IMR-90 (cell line): ENCODE data around the gene SERTAD4. TPM values are rescaled to one million over a fixed set of nuclear protein-coding genes. Genes with fewer than 3 reads are reported as not detected.

Experiments
- ATAC-seq: fragments of 200-7000 bp; cut with Tn5 transposase; 2 replicates; pipeline ENCODE4 v1.9.1; 2020; ENCODE audit warnings: low read depth, mild to moderate bottlenecking, moderate library complexity
- BruUV-seq: library from RNA; stranded (reverse); fragments of 400-500 nt; replicated peaks from 2 replicates; lab custom pipeline; 2021; lab: Mats Ljungman, UMichigan
- CTCF ChIA-PET: fragments of 300-600 bp; formaldehyde crosslinking; extraction: SDS; loops from one replicate; lab custom pipeline; 2021; ENCODE audit warnings: antibody characterized with exemption; lab: Yijun Ruan, JAX
- POLR2A ChIA-PET: fragments of 300-600 bp; sonication (Branson Sonifier 250); formaldehyde crosslinking; loops from one replicate; lab custom pipeline; 2022; ENCODE audit warnings: antibody characterized with exemption; ENCODE audit not compliant: unreplicated experiment; lab: Charles Lee
- DNase-seq: peaks from one replicate; pipeline ENCODE4 v3.0.0; 2013
- H2AFZ ChIP-seq: replicated peaks from 2 replicates; pipeline ENCODE3; 2013; ENCODE audit warnings: low read length, mild to moderate bottlenecking; ENCODE audit not compliant: poor library complexity
- H2AK5ac ChIP-seq: 2 replicates; pipeline ENCODE4 v1.6.1; 2013; ENCODE audit warnings: low read depth, low read length, inconsistent platforms
- H2AK9ac ChIP-seq: replicated peaks from 2 replicates; pipeline ENCODE3; 2013; ENCODE audit warnings: mild to moderate bottlenecking, low read depth, low read length, moderate library complexity; ENCODE audit not compliant: poor library complexity
- H2BK120ac ChIP-seq: 2 replicates; pipeline ENCODE4 v1.6.1; 2013; ENCODE audit warnings: low read depth, low read length, inconsistent platforms
- H2BK15ac ChIP-seq: 3 replicates; pipeline ENCODE4 v1.6.1; 2013; ENCODE audit warnings: low read depth, low read length, inconsistent platforms
- H2BK20ac ChIP-seq: 2 replicates; pipeline ENCODE4 v1.6.1; 2013; ENCODE audit warnings: low read depth, mild to moderate bottlenecking, inconsistent platforms, low read length, moderate library complexity
- H2BK5ac ChIP-seq: 2 replicates; pipeline ENCODE4 v1.6.1; 2013; ENCODE audit warnings: mild to moderate bottlenecking, low read depth, low read length, inconsistent platforms; ENCODE audit not compliant: poor library complexity, severe bottlenecking
- H3K14ac ChIP-seq: replicated peaks from 2 replicates; pipeline ENCODE4 v1.6.1; 2013; ENCODE audit warnings: low read depth, low read length, inconsistent platforms
- H3K18ac ChIP-seq: 2 replicates; pipeline ENCODE4 v1.6.1; 2013; ENCODE audit warnings: low read depth, low read length, control low read depth
- H3K23ac ChIP-seq: 2 replicates; pipeline ENCODE4 v1.6.1; 2013; ENCODE audit warnings: low read depth, low read length, inconsistent platforms
- H3K27ac ChIP-seq: 2 replicates; pipeline ENCODE4 v1.5.1; 2013; ENCODE audit warnings: mild to moderate bottlenecking, control low read depth, low read length; ENCODE audit not compliant: insufficient read depth
- H3K27me3 ChIP-seq: 2 replicates; pipeline ENCODE4 v1.6.1; 2013; ENCODE audit warnings: low read length; ENCODE audit not compliant: control insufficient read depth, insufficient read depth
- H3K36me3 ChIP-seq: 2 replicates; pipeline ENCODE4 v1.6.1; 2013; ENCODE audit warnings: low read length, mixed read lengths; ENCODE audit not compliant: control insufficient read depth, insufficient read depth
- H3K4ac ChIP-seq: 2 replicates; pipeline ENCODE4 v1.6.1; 2013; ENCODE audit warnings: low read depth, low read length, inconsistent platforms
- H3K4me1 ChIP-seq: 2 replicates; pipeline ENCODE4 v1.6.1; 2013; ENCODE audit warnings: low read length, mixed read lengths; ENCODE audit not compliant: control insufficient read depth, insufficient read depth
- H3K4me2 ChIP-seq: 2 replicates; pipeline ENCODE4 v1.6.1; 2013; ENCODE audit warnings: low read depth, mild to moderate bottlenecking, control low read depth, low read length, moderate library complexity
- H3K4me3 ChIP-seq: 2 replicates; pipeline ENCODE4 v1.5.1; 2013; ENCODE audit warnings: low read depth, mild to moderate bottlenecking, control low read depth, low read length, moderate library complexity; ENCODE audit not compliant: insufficient read depth
- H3K56ac ChIP-seq: 2 replicates; pipeline ENCODE4 v1.6.1; 2013; ENCODE audit warnings: low read length, inconsistent platforms; ENCODE audit not compliant: insufficient read depth; ENCODE audit errors: extremely low read depth
- H3K79me1 ChIP-seq, 2 experiments: 2 replicates each; pipeline ENCODE4 v1.6.1; 2013; ENCODE audit warnings: low read length in 2 of 2, inconsistent platforms in 1 of 2, low read depth in 1 of 2
- H3K9ac ChIP-seq: 2 replicates; pipeline ENCODE4 v1.6.1; 2013; ENCODE audit warnings: low read depth, low read length, control low read depth
- H3K9me1 ChIP-seq: 2 replicates; pipeline ENCODE4 v1.6.1; 2013; ENCODE audit warnings: low read length, inconsistent platforms; ENCODE audit not compliant: insufficient read depth
- H3K9me3 ChIP-seq: 2 replicates; pipeline ENCODE4 v1.6.1; 2013; ENCODE audit warnings: low read length; ENCODE audit not compliant: control insufficient read depth, insufficient read depth
- H4K20me1 ChIP-seq: 2 replicates; pipeline ENCODE4 v1.6.1; 2013; ENCODE audit warnings: low read length, inconsistent platforms; ENCODE audit not compliant: insufficient read depth
- H4K5ac ChIP-seq: 2 replicates; pipeline ENCODE4 v1.6.1; 2013; ENCODE audit warnings: mild to moderate bottlenecking, low read depth, low read length, control low read depth
- H4K8ac ChIP-seq, 2 experiments: 2 replicates each; pipeline ENCODE4 v1.6.1; 2013; ENCODE audit warnings: low read depth in 2 of 2, low read length in 2 of 2, control low read depth in 1 of 2, inconsistent platforms in 1 of 2
- H4K91ac ChIP-seq: 2 replicates; pipeline ENCODE4 v1.6.1; 2013; ENCODE audit warnings: low read depth, low read length, inconsistent platforms; ENCODE audit not compliant: insufficient read depth
- BHLHE40 ChIP-seq: fragments of 150-350 bp; IDR thresholded peaks from 2 replicates; pipeline ENCODE4 v1.6.1; 2016; ENCODE audit warnings: mild to moderate bottlenecking, low read depth, low read length
- FOS ChIP-seq: fragments of 150-350 bp; IDR thresholded peaks from 2 replicates; pipeline ENCODE4 v1.6.1; 2016; ENCODE audit warnings: low read depth, low read length
- MAFK ChIP-seq: IDR thresholded peaks from 2 replicates; pipeline ENCODE4 v1.6.1; 2012; ENCODE audit warnings: low read depth, low read length, improper control_type of control experiment
- MAZ ChIP-seq: IDR thresholded peaks from 2 replicates; pipeline ENCODE4 v1.6.1; 2012; ENCODE audit warnings: low read depth, mild to moderate bottlenecking, low read length, improper control_type of control experiment, moderate library complexity, borderline replicate concordance
- NFE2L2 ChIP-seq: fragments of 150-350 bp; IDR thresholded peaks from 2 replicates; pipeline ENCODE4 v1.6.1; 2016; ENCODE audit warnings: low read depth, mild to moderate bottlenecking, low read length
- POLR2A ChIP-seq: IDR thresholded peaks from 2 replicates; pipeline ENCODE4 v1.6.1; 2012; ENCODE audit warnings: mild to moderate bottlenecking, low read depth, low read length
- WGBS, 2 experiments: methylation state at CpG; one replicate each; pipeline versions ENCODE4 v1.1.5 to v1.1.7; 2013; ENCODE audit warnings: missing lambda C conversion rate in 2 of 2; ENCODE audit not compliant: insufficient read length in 1 of 2; ENCODE audit errors: extremely low coverage in 2 of 2; 5-methylcytosine and 5-hydroxymethylcytosine counted together
- dilution Hi-C: fragments of 300-500 bp; cut with HindIII; formaldehyde crosslinking; loops from one replicate; pipeline ENCODE4 v1.14.3; 2018; ENCODE audit warnings: low sequenced_read_pairs; ENCODE audit not compliant: unreplicated experiment
- in situ Hi-C: fragments of 300-500 bp; cut with MboI; formaldehyde crosslinking; loops from 3 replicates; pipeline ENCODE4 v1.14.3; 2019; ENCODE audit warnings: low sequenced_read_pairs, inconsistent platforms, mixed read lengths
- intact Hi-C: fragments of 100-400 bp; cut with micrococcal nuclease; formaldehyde crosslinking; loops from 2 replicates; pipeline ENCODE4 v1.10.0; 2022
- polyA plus RNA-seq, 3 experiments: library from polyadenylated mRNA; depleted of rRNA; stranded (reverse); fragments of >200 nt; gene quantifications; 2 replicates each; pipeline ENCODE4 v1.2.3, GENCODE V29; 2012; ENCODE audit warnings: low replicate concordance in 1 of 3
- total RNA-seq: library from RNA; depleted of rRNA; stranded (reverse); fragments of >200 nt; gene quantifications from 2 replicates; pipeline ENCODE4 v1.2.3, GENCODE V29; 2012
- TF ChIP-seq, protein P1 (sequence below): fragments of 150-350 bp; IDR thresholded peaks from 2 replicates; pipeline ENCODE4 v1.6.1; 2016; ENCODE audit warnings: low read depth, mild to moderate bottlenecking, low read length, moderate library complexity, borderline replicate concordance

Gene SERTAD4
- total and polyA plus RNA-seq, 2 of the 4 experiments (the other 2 are of a cell fraction), result under 0.01 to 0.22 TPM

GRCh38 chr1:210244746-210245367 is 12.3 kb downstream of the SERTAD4 start:
- no peaks in the 10 kb centered on the region; the same call in 1 of the 2 replicates for H3K36me3 ChIP-seq
- H2AK5ac ChIP-seq, result no peak overlapping the region
- no peak overlapping the region for H3K18ac ChIP-seq
- 88% methylated on average over 2 of the region's 6 CpGs; no CpG with 5 or more reads in 1 of the 2 experiments for WGBS, 2 experiments
- H3K4ac ChIP-seq, result no peak overlapping the region
- H3K79me1 ChIP-seq, result no peaks in the 10 kb centered on the region
- no peak overlapping the region for H2BK5ac ChIP-seq
- no peak overlapping the region for H3K23ac ChIP-seq
- no peak overlapping the region for H3K9ac ChIP-seq
- no peaks in the 10 kb centered on the region for H4K20me1 ChIP-seq
- no peak overlapping the region for H4K91ac ChIP-seq
- H3K4me2 ChIP-seq, result no peak overlapping the region
- H4K5ac ChIP-seq, result no peak overlapping the region
- no peak overlapping the region for H2AFZ ChIP-seq
- dilution Hi-C loops, result no loop called here
- no peak overlapping the region for H2BK15ac ChIP-seq
- peaks cover 34% of the 10 kb centered on the region for H3K27me3 ChIP-seq
- BruUV-seq, result no TSS peak
- no peak overlapping the region for H3K4me3 ChIP-seq
- ATAC-seq, result no peak
- peaks cover 5% of the 10 kb centered on the region for H3K9me1 ChIP-seq
- in situ Hi-C loops, result no loop called here
- no peaks in the 10 kb centered on the region for H3K9me3 ChIP-seq
- H3K14ac ChIP-seq, result no peak overlapping the region
- ChIA-PET CTCF (interaction anchor here (0.6 kb wide), 1 partner anchor 125 kb away, joined by 3 read pairs; no protein-coding TSS in a partner anchor), POLR2A (interaction anchor here (0.5 kb wide), 1 partner anchor 153 kb away, joined by 4 read pairs; no protein-coding TSS in a partner anchor)
- H3K4me1 ChIP-seq, result peaks cover 2% of the 10 kb centered on the region
- no peak for DNase-seq
- H2BK120ac ChIP-seq, result no peak overlapping the region
- H2BK20ac ChIP-seq, result no peak overlapping the region
- TF ChIP-seq BHLHE40, result no peak
- no peak for TF ChIP-seq FOS
- no peak for TF ChIP-seq NFE2L2
- TF ChIP-seq MAZ, result no peak
- TF ChIP-seq, protein P1, sequence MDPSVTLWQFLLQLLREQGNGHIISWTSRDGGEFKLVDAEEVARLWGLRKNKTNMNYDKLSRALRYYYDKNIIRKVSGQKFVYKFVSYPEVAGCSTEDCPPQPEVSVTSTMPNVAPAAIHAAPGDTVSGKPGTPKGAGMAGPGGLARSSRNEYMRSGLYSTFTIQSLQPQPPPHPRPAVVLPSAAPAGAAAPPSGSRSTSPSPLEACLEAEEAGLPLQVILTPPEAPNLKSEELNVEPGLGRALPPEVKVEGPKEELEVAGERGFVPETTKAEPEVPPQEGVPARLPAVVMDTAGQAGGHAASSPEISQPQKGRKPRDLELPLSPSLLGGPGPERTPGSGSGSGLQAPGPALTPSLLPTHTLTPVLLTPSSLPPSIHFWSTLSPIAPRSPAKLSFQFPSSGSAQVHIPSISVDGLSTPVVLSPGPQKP, result no peak
- TF ChIP-seq MAFK, result no peak
- no peak for TF ChIP-seq POLR2A
- H3K27ac ChIP-seq, result no peak overlapping the region
- no peak overlapping the region for H3K56ac ChIP-seq
- intact Hi-C loops, result no loop called here
- no peak overlapping the region for H4K8ac ChIP-seq
- H2AK9ac ChIP-seq, result no peak overlapping the region
